Cardiac muscle cell (in vitro differentiated cells and primary cell): ENCODE results near the gene UBIAD1. TPM values are rescaled to one million over a fixed set of nuclear protein-coding genes. Genes with fewer than 3 reads are reported as not detected.

Experiments
- DNase-seq, 2 donors: peaks; one replicate each; pipeline versions ENCODE4 v3.0.0 to v3.0.0-alpha.2; 2010 to 2017; ENCODE audit warnings: low read depth in 1 of 2, low spot score in 1 of 2
- H3K27ac ChIP-seq: fragments of 200-600 bp; sonication (generic); 2 replicates; pipeline ENCODE4 v1.5.1; 2016
- H3K27me3 ChIP-seq: fragments of 200-600 bp; sonication (generic); 2 replicates; pipeline ENCODE4 v1.6.0; 2016; ENCODE audit warnings: control low read depth
- H3K36me3 ChIP-seq: fragments of 200-600 bp; sonication (generic); 2 replicates; pipeline ENCODE4 v1.5.1; 2016; ENCODE audit warnings: control low read depth
- H3K4me1 ChIP-seq: fragments of 200-600 bp; sonication (generic); 2 replicates; pipeline ENCODE4 v1.8.1; 2017; ENCODE audit warnings: low read depth, mild to moderate bottlenecking, mixed run types
- H3K4me3 ChIP-seq: fragments of 200-600 bp; sonication (generic); 2 replicates; pipeline ENCODE4 v1.5.1; 2016; ENCODE audit warnings: mild to moderate bottlenecking
- H3K9me3 ChIP-seq: fragments of 200-600 bp; sonication (generic); 2 replicates; pipeline ENCODE4 v1.5.1; 2017; ENCODE audit warnings: low read depth, mild to moderate bottlenecking, control low read depth
- polyA plus RNA-seq: library from polyadenylated mRNA; unstranded; fragments of >200 nt; fragmentation: Nextera tagmentation; extraction: Ambion mirVana; gene quantifications from 2 replicates; pipeline ENCODE4 v1.2.1, GENCODE V29; 2016
- total RNA-seq: library from RNA; depleted of rRNA; stranded (reverse); fragments of >200 nt; gene quantifications from 2 replicates; pipeline ENCODE4 v1.2.3, GENCODE V29; 2016
- TF ChIP-seq, protein P1 (sequence below): IDR thresholded peaks from 2 replicates; pipeline ENCODE4 v1.5.1; 2012; ENCODE audit warnings: low read depth, mild to moderate bottlenecking, low read length

UBIAD1 gene, protein sequence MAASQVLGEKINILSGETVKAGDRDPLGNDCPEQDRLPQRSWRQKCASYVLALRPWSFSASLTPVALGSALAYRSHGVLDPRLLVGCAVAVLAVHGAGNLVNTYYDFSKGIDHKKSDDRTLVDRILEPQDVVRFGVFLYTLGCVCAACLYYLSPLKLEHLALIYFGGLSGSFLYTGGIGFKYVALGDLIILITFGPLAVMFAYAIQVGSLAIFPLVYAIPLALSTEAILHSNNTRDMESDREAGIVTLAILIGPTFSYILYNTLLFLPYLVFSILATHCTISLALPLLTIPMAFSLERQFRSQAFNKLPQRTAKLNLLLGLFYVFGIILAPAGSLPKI
- total RNA-seq (8.0 and 18.7 TPM in 2 replicates), polyA plus RNA-seq (16.6 and 16.9 TPM in 2 replicates)

DNA sequence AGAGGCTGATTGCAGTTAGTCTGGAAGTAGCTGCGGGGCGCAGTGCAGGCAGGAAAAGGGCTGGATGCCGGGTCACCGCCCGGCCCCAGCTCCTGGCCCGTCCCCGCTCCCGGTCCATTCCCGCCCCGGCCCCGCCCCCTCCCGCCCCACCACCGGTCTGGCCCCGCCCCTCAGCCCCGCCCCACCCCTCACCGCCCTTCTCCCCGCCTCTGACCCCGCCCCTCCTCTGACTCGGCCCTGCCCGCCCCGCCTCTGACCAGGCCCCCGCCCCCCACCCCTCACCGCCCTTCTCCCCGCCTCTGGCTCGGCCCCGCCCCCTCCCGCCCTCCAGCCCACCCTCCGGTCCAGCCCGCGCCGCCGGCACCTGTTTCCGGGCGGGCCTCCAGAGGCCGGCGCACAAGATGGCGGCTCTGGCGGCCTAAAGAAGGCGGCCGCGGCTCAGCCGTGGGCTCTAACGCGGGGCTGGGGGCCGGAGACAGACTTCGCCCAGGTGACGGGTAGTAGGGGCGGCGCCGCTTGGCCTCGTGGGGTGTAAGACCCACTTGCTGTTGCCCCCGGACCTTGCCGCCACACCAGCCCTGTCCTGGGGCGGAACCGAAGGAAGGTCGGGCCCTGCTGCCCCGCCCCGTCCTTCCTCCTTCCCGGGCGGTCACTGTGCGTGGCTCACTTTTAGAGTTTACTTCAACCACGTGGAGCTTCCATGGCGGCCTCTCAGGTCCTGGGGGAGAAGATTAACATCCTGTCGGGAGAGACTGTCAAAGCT, at the start of gene UBIAD1:
Gene UBIAD1 (plus strand): TSS at position 367 of the 763 bp plus-strand sequence. CDS start 334 bp downstream, at position 701.
- H3K27me3 ChIP-seq: no peaks in the 10 kb centered on the region
- TF ChIP-seq, protein P1, sequence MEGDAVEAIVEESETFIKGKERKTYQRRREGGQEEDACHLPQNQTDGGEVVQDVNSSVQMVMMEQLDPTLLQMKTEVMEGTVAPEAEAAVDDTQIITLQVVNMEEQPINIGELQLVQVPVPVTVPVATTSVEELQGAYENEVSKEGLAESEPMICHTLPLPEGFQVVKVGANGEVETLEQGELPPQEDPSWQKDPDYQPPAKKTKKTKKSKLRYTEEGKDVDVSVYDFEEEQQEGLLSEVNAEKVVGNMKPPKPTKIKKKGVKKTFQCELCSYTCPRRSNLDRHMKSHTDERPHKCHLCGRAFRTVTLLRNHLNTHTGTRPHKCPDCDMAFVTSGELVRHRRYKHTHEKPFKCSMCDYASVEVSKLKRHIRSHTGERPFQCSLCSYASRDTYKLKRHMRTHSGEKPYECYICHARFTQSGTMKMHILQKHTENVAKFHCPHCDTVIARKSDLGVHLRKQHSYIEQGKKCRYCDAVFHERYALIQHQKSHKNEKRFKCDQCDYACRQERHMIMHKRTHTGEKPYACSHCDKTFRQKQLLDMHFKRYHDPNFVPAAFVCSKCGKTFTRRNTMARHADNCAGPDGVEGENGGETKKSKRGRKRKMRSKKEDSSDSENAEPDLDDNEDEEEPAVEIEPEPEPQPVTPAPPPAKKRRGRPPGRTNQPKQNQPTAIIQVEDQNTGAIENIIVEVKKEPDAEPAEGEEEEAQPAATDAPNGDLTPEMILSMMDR: peak; percentile 18
- peak; percentile 93 for DNase-seq
- peak within 1 kb of the TSS; percentile 98 for H3K27ac ChIP-seq
- H3K4me1 ChIP-seq: peaks cover 14% of the 10 kb centered on the region
- no peaks in the 10 kb centered on the region for H3K36me3 ChIP-seq
- H3K9me3 ChIP-seq: no peaks in the 10 kb centered on the region
- peak within 1 kb of the TSS; percentile 93 for H3K4me3 ChIP-seq

DNA sequence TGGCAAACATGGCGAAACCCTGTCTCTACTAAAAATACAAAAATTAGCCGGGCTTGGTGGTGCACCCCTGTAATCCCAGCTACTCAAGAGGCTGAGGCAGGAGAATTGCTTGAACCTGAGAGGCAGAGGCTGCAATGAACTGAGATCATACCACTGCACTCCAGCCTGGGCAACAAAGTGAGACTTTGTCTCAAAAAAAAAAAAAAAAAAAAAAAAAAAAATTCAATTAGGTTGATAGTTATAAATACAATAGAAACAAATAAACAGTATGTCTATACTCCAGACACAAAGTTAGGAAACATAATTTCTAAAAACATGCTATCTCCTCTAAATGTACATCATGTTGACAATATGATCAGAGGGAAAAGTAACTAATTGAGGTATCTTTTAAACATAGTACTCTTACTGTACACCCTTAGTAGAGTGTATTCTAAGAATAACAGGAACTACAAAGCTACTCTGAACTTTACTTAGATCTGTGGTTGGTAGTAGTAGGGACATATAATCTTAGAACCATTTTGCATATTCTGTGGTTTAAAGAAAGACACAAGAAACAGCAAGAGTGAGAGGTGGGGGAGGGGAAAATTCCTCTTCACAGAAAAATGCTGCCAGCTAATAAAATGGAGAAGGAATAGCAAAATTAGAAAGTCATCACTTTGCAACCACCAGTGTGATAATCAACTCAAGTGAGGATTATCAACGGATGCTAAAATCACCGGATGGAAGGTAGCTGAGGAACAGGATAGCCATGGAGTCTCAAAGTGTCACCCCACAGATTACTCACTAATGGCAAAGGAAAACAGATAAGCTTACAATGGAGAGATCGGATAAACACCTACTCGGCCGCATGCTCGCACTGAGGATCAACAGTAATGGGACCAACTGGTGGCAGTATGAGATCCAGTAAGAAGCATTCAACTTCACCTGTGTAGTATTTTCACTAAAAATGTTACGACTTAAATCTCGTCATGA, 45.6 kb upstream of the UBIAD1 start:
- H3K4me1 ChIP-seq: no peaks in the 10 kb centered on the region
- no peak overlapping the region for H3K27ac ChIP-seq
- H3K27me3 ChIP-seq: no peaks in the 10 kb centered on the region
- DNase-seq: peak in 1 of 2 donors; percentile 4
- TF ChIP-seq, protein P1: no peak
- peaks cover 59% of the 10 kb centered on the region for H3K36me3 ChIP-seq
- no peak overlapping the region for H3K4me3 ChIP-seq
- H3K9me3 ChIP-seq: no peaks in the 10 kb centered on the region

DNA sequence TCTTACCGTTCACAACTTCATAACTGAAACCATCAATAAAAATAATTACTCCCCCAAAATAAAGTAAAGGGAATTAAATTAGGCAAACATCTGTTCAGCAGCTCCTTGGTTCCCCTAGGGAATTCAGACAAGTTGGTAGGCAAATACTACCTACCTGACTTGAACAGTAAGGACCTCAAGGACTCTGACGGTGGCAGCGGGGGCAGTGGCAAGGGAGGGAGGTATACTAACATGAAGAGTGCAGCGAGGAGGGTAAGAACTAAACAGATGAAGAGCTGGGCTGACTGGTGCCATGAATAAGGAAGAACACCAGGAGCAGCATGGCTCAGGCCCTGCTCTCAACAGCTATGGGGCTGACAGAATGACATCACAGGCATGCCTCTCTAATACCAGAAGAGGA, 43.8 kb upstream of the UBIAD1 start:
- no peak for DNase-seq
- no peaks in the 10 kb centered on the region for H3K9me3 ChIP-seq
- no peak overlapping the region for H3K4me3 ChIP-seq
- TF ChIP-seq, protein P1: no peak
- no peaks in the 10 kb centered on the region for H3K27me3 ChIP-seq
- H3K27ac ChIP-seq: no peak overlapping the region
- no peaks in the 10 kb centered on the region for H3K4me1 ChIP-seq
- peaks cover 69% of the 10 kb centered on the region for H3K36me3 ChIP-seq

DNA sequence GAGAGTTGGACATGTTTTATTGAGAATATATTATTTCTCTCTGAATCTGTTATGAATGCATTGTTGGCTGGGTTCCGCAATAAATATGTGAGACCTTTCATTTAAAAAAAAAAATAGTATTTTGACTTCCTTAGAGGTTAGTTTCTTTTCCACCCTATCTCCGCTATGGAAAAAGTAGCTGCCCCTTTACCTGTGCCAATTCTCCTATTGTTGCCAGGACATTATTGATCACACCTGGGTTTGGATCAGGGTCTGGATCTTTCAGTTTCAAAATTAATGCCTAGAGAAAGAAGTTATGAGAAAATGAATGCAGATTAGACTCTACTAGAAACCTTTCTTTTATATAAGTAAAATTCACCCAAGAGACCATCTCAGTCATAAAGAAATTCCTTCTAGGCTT, 39.8 kb upstream of the UBIAD1 start:
- TF ChIP-seq, protein P1: no peak
- H3K9me3 ChIP-seq: no peaks in the 10 kb centered on the region

DNA sequence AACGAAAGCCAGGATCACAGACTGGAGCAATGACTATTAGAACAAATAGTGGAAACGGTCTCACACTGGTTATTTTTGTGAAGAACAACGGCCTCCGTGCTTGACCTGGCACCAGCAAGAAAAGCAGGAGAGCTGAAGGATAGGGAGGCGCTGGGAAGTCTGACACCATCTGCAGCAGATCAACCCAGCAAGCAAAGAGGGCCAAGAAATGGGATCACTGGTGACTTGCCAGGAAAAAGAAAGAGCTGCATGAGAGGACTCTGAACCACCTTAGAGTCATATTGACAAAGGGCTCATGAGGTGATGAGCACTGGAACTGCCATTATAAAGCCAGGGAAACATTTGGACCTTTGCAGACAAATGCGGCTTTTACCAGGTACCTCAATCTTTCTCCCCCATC, 35.6 kb upstream of the UBIAD1 start:
- H3K4me3 ChIP-seq: no peak overlapping the region
- no peaks in the 10 kb centered on the region for H3K9me3 ChIP-seq
- H3K27ac ChIP-seq: no peak overlapping the region
- H3K27me3 ChIP-seq: no peaks in the 10 kb centered on the region
- no peaks in the 10 kb centered on the region for H3K4me1 ChIP-seq
- TF ChIP-seq, protein P1: no peak
- no peak for DNase-seq
- peaks cover 57% of the 10 kb centered on the region for H3K36me3 ChIP-seq

More for the DNA sequence above, 39.8 kb upstream of the UBIAD1 start:
- H3K27me3 ChIP-seq: no peaks in the 10 kb centered on the region
- H3K4me1 ChIP-seq: no peaks in the 10 kb centered on the region
- no peak overlapping the region for H3K27ac ChIP-seq
- peaks cover 71% of the 10 kb centered on the region for H3K36me3 ChIP-seq
- no peak overlapping the region for H3K4me3 ChIP-seq
- no peak for DNase-seq
